Immature natural killer cell (primary cell): ENCODE data around the gene CNBD2. TPM values are rescaled to one million over a fixed set of nuclear protein-coding genes. Genes with fewer than 3 reads are reported as not detected.
"Not testable (repeated sequence)": the region's sequence is repeated elsewhere in the genome, so short reads cannot be mapped to it uniquely, and the experiment has no call there.

Source experiments
- DNase-seq, 3 donors: peaks; one replicate each; pipeline ENCODE4 v3.0.0; 2022; ENCODE audit warnings: mixed read lengths in 1 of 3
- H3K27ac Mint-ChIP-seq, 6 donors: one replicate each; pipeline ENCODE4 v1.8.0; 2020; ENCODE audit warnings: mixed read lengths in 6 of 6, mild to moderate bottlenecking in 5 of 6, inconsistent platforms in 4 of 6, moderate library complexity in 3 of 6
- H3K27me3 Mint-ChIP-seq, 3 donors: one replicate each; pipeline ENCODE4 v1.8.0; 2020 to 2021; ENCODE audit warnings: low read depth in 3 of 3, mild to moderate bottlenecking in 3 of 3, mixed read lengths in 3 of 3, moderate library complexity in 3 of 3, inconsistent platforms in 1 of 3
- H3K36me3 Mint-ChIP-seq, 3 donors: one replicate each; pipeline ENCODE4 v1.8.0; 2020; ENCODE audit warnings: mixed read lengths in 3 of 3, inconsistent platforms in 2 of 3, mild to moderate bottlenecking in 2 of 3
- H3K4me1 Mint-ChIP-seq, 2 donors: one replicate each; pipeline ENCODE4 v1.8.0; 2020; ENCODE audit warnings: inconsistent platforms in 2 of 2, mild to moderate bottlenecking in 2 of 2, mixed read lengths in 2 of 2, moderate library complexity in 1 of 2
- H3K4me3 Mint-ChIP-seq, 5 donors: one replicate each; pipeline ENCODE4 v1.8.0; 2020; ENCODE audit warnings: mild to moderate bottlenecking in 5 of 5, mixed read lengths in 5 of 5, inconsistent platforms in 3 of 5, moderate library complexity in 3 of 5
- H3K9me3 Mint-ChIP-seq, 6 donors: one replicate each; pipeline ENCODE4 v1.8.0; 2020; ENCODE audit warnings: mild to moderate bottlenecking in 6 of 6, mixed read lengths in 6 of 6, inconsistent platforms in 4 of 6, moderate library complexity in 3 of 6
- polyA plus RNA-seq, 3 donors: library from polyadenylated mRNA; unstranded; fragments of 300-500 nt; fragmentation: Illumina TruSeq; gene quantifications; one replicate each; pipeline ENCODE4 v1.2.3, GENCODE V29; 2021

Gene CNBD2
- polyA plus RNA-seq, 3 donors from 2014 or later = 8.2 to 13.7 (median 8.4) TPM

- Mint-ChIP-seq H3K27me3 (peaks cover 8 to 17% (median 12%) of the 10 kb centered on the region in 3 donors), H3K4me3 (peak within 1 kb of the TSS; percentile 99 to 100 (median 99)), H3K4me1 (peaks cover 23 to 31% of the 10 kb centered on the region in 2 donors), H3K9me3 (no peaks in the 10 kb centered on the region), H3K36me3 (peaks cover 0 to 4% (median 0%) of the 10 kb centered on the region in 3 donors), H3K27ac (peak within 1 kb of the TSS; percentile 99 to 100 (median 100))
- DNase-seq = peak; percentile 95 to 97 (median 96)
Observed at GRCh38 chr20:35954200-35954906, 14.0 kb upstream of the CNBD2 start, which contains the start of gene SCAND1. Gene SCAND1 (minus strand): TSS chr20:35954502. CDS start chr20:35954284, 218 bp downstream.

GRCh38 chr20:35954907-35955251 lies 13.5 kb upstream of the CNBD2 start:
- peaks cover 23 to 31% of the 10 kb centered on the region in 2 donors for H3K4me1 Mint-ChIP-seq
- H3K4me3 Mint-ChIP-seq = peak overlapping the region; percentile 99 to 100 (median 99)
- H3K36me3 Mint-ChIP-seq = peaks cover 0 to 4% (median 0%) of the 10 kb centered on the region in 3 donors
- peaks cover 8 to 17% (median 12%) of the 10 kb centered on the region in 3 donors for H3K27me3 Mint-ChIP-seq
- DNase-seq = peak; percentile 68 to 78 (median 74)
- peak overlapping the region; percentile 99 to 100 (median 100) for H3K27ac Mint-ChIP-seq
- no peaks in the 10 kb centered on the region for H3K9me3 Mint-ChIP-seq

GRCh38 chr20:35956616-35957015 lies 11.8 kb upstream of the CNBD2 start:
- Mint-ChIP-seq H3K27me3 (peaks cover 10 to 17% (median 12%) of the 10 kb centered on the region in 3 donors), H3K9me3 (no peaks in the 10 kb centered on the region), H3K27ac (peak overlapping the region in 4 of 6 donors; percentile 1 to 39 (median 36)), H3K4me3 (peak overlapping the region in 1 of 5 donors; percentile 43), H3K36me3 (peaks cover 0 to 4% (median 0%) of the 10 kb centered on the region in 3 donors), H3K4me1 (peaks cover 23 to 30% of the 10 kb centered on the region in 2 donors)
- DNase-seq = no peak

- H3K27me3 Mint-ChIP-seq, H3K9me3 Mint-ChIP-seq, H3K27ac Mint-ChIP-seq, DNase-seq, H3K4me3 Mint-ChIP-seq, H3K36me3 Mint-ChIP-seq: not testable (repeated sequence)
- peaks cover 8 to 11% of the 10 kb centered on the region in 2 donors for H3K4me1 Mint-ChIP-seq
Observed at GRCh38 chr20:35959291-35959690, 9.1 kb upstream of the CNBD2 start.

- Mint-ChIP-seq H3K36me3 (peaks cover 0 to under 1% (median 0%) of the 10 kb centered on the region in 3 donors), H3K4me3 (no peak overlapping the region), H3K9me3 (no peaks in the 10 kb centered on the region), H3K27me3 (peaks cover 0 to 2% (median 0%) of the 10 kb centered on the region in 3 donors), H3K27ac (no peak overlapping the region), H3K4me1 (no peaks in the 10 kb centered on the region)
- DNase-seq = no peak
Observed at GRCh38 chr20:35963878-35964277, 4.5 kb upstream of the CNBD2 start.

GRCh38 chr20:35968930-35969329 lies 540 bp downstream of the CNBD2 start:
- H3K27me3 Mint-ChIP-seq = no peaks in the 10 kb centered on the region
- no peak overlapping the region for H3K27ac Mint-ChIP-seq
- DNase-seq = no peak
- H3K4me1 Mint-ChIP-seq = no peaks in the 10 kb centered on the region
- no peaks in the 10 kb centered on the region for H3K36me3 Mint-ChIP-seq
- no peaks in the 10 kb centered on the region for H3K9me3 Mint-ChIP-seq
- no peak overlapping the region for H3K4me3 Mint-ChIP-seq

- H3K27ac Mint-ChIP-seq = no peak overlapping the region
- H3K4me3 Mint-ChIP-seq = no peak overlapping the region
- H3K9me3 Mint-ChIP-seq = no peaks in the 10 kb centered on the region
- no peaks in the 10 kb centered on the region for H3K27me3 Mint-ChIP-seq
- no peaks in the 10 kb centered on the region for H3K4me1 Mint-ChIP-seq
- H3K36me3 Mint-ChIP-seq = no peaks in the 10 kb centered on the region
- DNase-seq = no peak
Observed at GRCh38 chr20:35971981-35972380, 3.6 kb downstream of the CNBD2 start.

GRCh38 chr20:35972462-35972861 lies 4.1 kb downstream of the CNBD2 start:
- no peaks in the 10 kb centered on the region for H3K4me1 Mint-ChIP-seq
- DNase-seq = no peak
- no peak overlapping the region for H3K27ac Mint-ChIP-seq
- no peak overlapping the region for H3K4me3 Mint-ChIP-seq
- H3K9me3 Mint-ChIP-seq = no peaks in the 10 kb centered on the region
- H3K36me3 Mint-ChIP-seq = no peaks in the 10 kb centered on the region
- H3K27me3 Mint-ChIP-seq = no peaks in the 10 kb centered on the region

GRCh38 chr20:35974256-35974655 lies 5.9 kb downstream of the CNBD2 start:
- no peak for DNase-seq
- H3K4me1 Mint-ChIP-seq = no peaks in the 10 kb centered on the region
- H3K4me3 Mint-ChIP-seq = no peak overlapping the region
- H3K36me3 Mint-ChIP-seq = no peaks in the 10 kb centered on the region
- H3K9me3 Mint-ChIP-seq = no peaks in the 10 kb centered on the region
- peaks cover 0 to 3% (median 0%) of the 10 kb centered on the region in 3 donors for H3K27me3 Mint-ChIP-seq
- H3K27ac Mint-ChIP-seq = no peak overlapping the region

GRCh38 chr20:35975576-35976373 lies 7.4 kb downstream of the CNBD2 start:
- Mint-ChIP-seq H3K27ac (peak overlapping the region in 1 of 6 donors; percentile 58), H3K36me3 (no peaks in the 10 kb centered on the region), H3K27me3 (peaks cover 0 to 3% (median 0%) of the 10 kb centered on the region in 3 donors), H3K9me3 (no peaks in the 10 kb centered on the region), H3K4me3 (no peak overlapping the region), H3K4me1 (no peaks in the 10 kb centered on the region)
- DNase-seq = no peak

- peaks cover 0 to 4% (median 3%) of the 10 kb centered on the region in 3 donors for H3K27me3 Mint-ChIP-seq
- H3K4me1 Mint-ChIP-seq = no peaks in the 10 kb centered on the region
- H3K4me3 Mint-ChIP-seq = no peak overlapping the region
- no peak for DNase-seq
- H3K36me3 Mint-ChIP-seq = no peaks in the 10 kb centered on the region
- no peak overlapping the region for H3K27ac Mint-ChIP-seq
- no peaks in the 10 kb centered on the region for H3K9me3 Mint-ChIP-seq
Observed at GRCh38 chr20:35978041-35978513, 9.7 kb downstream of the CNBD2 start.

GRCh38 chr20:35979544-35979943 lies 11.2 kb downstream of the CNBD2 start:
- peaks cover 6% of the 10 kb centered on the region in 2 donors for H3K4me1 Mint-ChIP-seq
- H3K27me3 Mint-ChIP-seq = peaks cover 0 to 4% (median 3%) of the 10 kb centered on the region in 3 donors
- no peak overlapping the region for H3K4me3 Mint-ChIP-seq
- no peak overlapping the region for H3K27ac Mint-ChIP-seq
- H3K36me3 Mint-ChIP-seq = no peaks in the 10 kb centered on the region
- H3K9me3 Mint-ChIP-seq = no peaks in the 10 kb centered on the region
- no peak for DNase-seq

- DNase-seq = no peak
- Mint-ChIP-seq H3K27me3 (peaks cover 0 to 6% (median 4%) of the 10 kb centered on the region in 3 donors), H3K4me1 (peaks cover 8 to 11% of the 10 kb centered on the region in 2 donors), H3K36me3 (no peaks in the 10 kb centered on the region), H3K27ac (peak overlapping the region in 1 of 6 donors; percentile 49), H3K9me3 (no peaks in the 10 kb centered on the region), H3K4me3 (no peak overlapping the region)
Observed at GRCh38 chr20:35981969-35982368, 13.6 kb downstream of the CNBD2 start.

GRCh38 chr20:35984382-35984781 lies 16.0 kb downstream of the CNBD2 start:
- peaks cover 0 to 4% (median 4%) of the 10 kb centered on the region in 3 donors for H3K27me3 Mint-ChIP-seq
- no peak for DNase-seq
- peak overlapping the region in 5 of 6 donors; percentile 1 to 77 (median 51) for H3K27ac Mint-ChIP-seq
- peaks cover 8 to 11% of the 10 kb centered on the region in 2 donors for H3K4me1 Mint-ChIP-seq
- H3K9me3 Mint-ChIP-seq = no peaks in the 10 kb centered on the region
- no peaks in the 10 kb centered on the region for H3K36me3 Mint-ChIP-seq
- H3K4me3 Mint-ChIP-seq = no peak overlapping the region
